ENCODE measurements around the gene FBXO4. TPM values are rescaled to one million over a fixed set of nuclear protein-coding genes. Genes with fewer than 3 reads are reported as not detected.

The FBXO4 gene
- total and polyA plus RNA-seq, 2 of the 8 experiments (the other 6 are each of a cell fraction or from before 2014, with no cell fraction given) = 0.60 to 0.88 TPM

DNA sequence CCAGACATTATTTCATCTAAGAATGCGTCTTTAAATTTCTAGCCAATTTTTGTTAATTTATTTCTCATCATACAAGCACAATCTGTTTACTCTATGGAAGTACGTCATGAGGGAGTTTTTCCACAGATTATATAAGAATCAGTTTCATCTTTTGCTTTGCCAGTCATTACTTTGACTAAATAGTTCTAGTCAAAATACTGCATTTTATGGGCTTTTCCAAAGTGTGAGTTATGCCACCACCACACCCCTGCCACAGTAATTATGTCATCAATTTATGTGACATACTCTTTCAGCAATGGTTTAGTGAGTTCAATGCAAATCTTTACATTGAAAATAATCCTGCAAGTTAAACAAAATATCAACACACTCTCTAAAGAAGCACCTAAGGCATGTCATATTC lies 18.9 kb upstream of the FBXO4 start:
- Histone ChIP-seq H2BK15ac (ENCODE audit: low read length) (no peak overlapping the region), H3K4me1 (replicated peaks in 1 of 4; ENCODE audit: control insufficient read depth in 3 of 4, insufficient read depth in 4 of 4, low read length in 3 of 4) (no peaks in the 10 kb centered on the region; a peak in 1 of 7 replicates), H2BK5ac (ENCODE audit: low read depth, low read length) (no peak overlapping the region), H3K14ac (ENCODE audit: insufficient read length) (no peak overlapping the region), H3K36me3 (ENCODE audit: control insufficient read depth in 2 of 4, insufficient read depth in 4 of 4, low read length in 3 of 4) (peaks cover 4 to 37% (median 18%) of the 10 kb centered on the region in 4 experiments; a peak in 7 of 8 replicates), H2AK5ac (ENCODE audit: low read depth, low read length) (no peak overlapping the region), H2BK12ac (ENCODE audit: low read depth, low read length) (no peak overlapping the region), H3K27ac (ENCODE audit: low read depth, low read length) (no peak overlapping the region), H3K23me2 (ENCODE audit: low read depth, low read length) (peaks cover 3% of the 10 kb centered on the region; the same call in 1 of the 2 replicates), H2BK20ac (ENCODE audit: low read length) (no peak overlapping the region), H4K8ac (ENCODE audit: extremely low read depth, insufficient read depth, low read length) (no peak overlapping the region), H2AFZ (ENCODE audit: low read length) (no peak overlapping the region), H3K4me2 (ENCODE audit: insufficient read depth in 1 of 2, low read depth in 2 of 2, low read length in 2 of 2) (no peak overlapping the region), H3K18ac (ENCODE audit: extremely low read depth, low read length) (no peak overlapping the region), H3K27me3 (replicated peaks in 1 of 4; ENCODE audit: control insufficient read depth in 3 of 4, extremely low read depth in 1 of 4, insufficient read depth in 3 of 4, low read length in 3 of 4) (no peaks in the 10 kb centered on the region; a peak in 1 of 7 replicates), H3K23ac (ENCODE audit: insufficient read length) (no peak overlapping the region), H3K4me3 (ENCODE audit: extremely low read depth in 1 of 4, insufficient read depth in 2 of 4, low read depth in 3 of 4, low read length in 4 of 4) (no peak overlapping the region), H2BK120ac (replicated peaks; ENCODE audit: low read depth, low read length) (no peak overlapping the region), H3K9ac (replicated peaks in 1 of 4; ENCODE audit: extremely low read depth in 1 of 4, low read depth in 3 of 4, low read length in 3 of 4) (no peak overlapping the region), H3K79me2 (ENCODE audit: control insufficient read depth in 1 of 2, insufficient read depth in 2 of 2, low read length in 2 of 2) (peaks cover 3 to 35% of the 10 kb centered on the region in 2 experiments), H4K20me1 (replicated peaks in 1 of 2; ENCODE audit: control insufficient read depth in 1 of 2, insufficient read depth in 2 of 2, low read length in 2 of 2) (peaks cover 0 to 2% of the 10 kb centered on the region in 2 experiments), H3K4ac (replicated peaks; ENCODE audit: insufficient read length, low read depth, low read length) (no peak overlapping the region), H3K79me1 (ENCODE audit: low read depth, low read length) (peaks cover 2% of the 10 kb centered on the region; the same call in 1 of the 2 replicates), H3K9me3 (ENCODE audit: insufficient read depth in 2 of 2, low read depth in 1 of 2, low read length in 1 of 2) (no peaks in the 10 kb centered on the region), H4K5ac (ENCODE audit: insufficient read length, low read depth, low read length) (no peak overlapping the region), H4K91ac (replicated peaks; ENCODE audit: insufficient read length, low read length) (no peak overlapping the region), H3K56ac (replicated peaks; ENCODE audit: insufficient read length, low read depth, low read length) (no peak overlapping the region)
- WGBS, 2 experiments (ENCODE audit: extremely low coverage in 1 of 2, insufficient coverage in 1 of 2, insufficient read length in 1 of 2, insufficient replicate concordance in 2 of 2, low coverage in 1 of 2, low lambda C conversion rate in 2 of 2, missing lambda C conversion rate in 1 of 2) = 92% methylated on average over 2 of the region's 2 CpGs; no CpG with 5 or more reads in 1 of the 2 experiments
- CTCF ChIA-PET (ENCODE audit: partially characterized antibody) = no interaction called here
- POLR2A ChIA-PET (ENCODE audit: partially characterized antibody) = no interaction called here
- DNase-seq (ENCODE audit: low read depth in 1 of 2, low spot score in 2 of 2) (no peak), FAIRE-seq (no peak)
- TF ChIP-seq SIRT6 (IDR thresholded peaks at IDR 0.05; ENCODE audit: low read length) = no peak
- TF ChIP-seq YY1 (IDR thresholded peaks at IDR 0.05; ENCODE audit: low read depth, low read length) = no peak
- no peak for TF ChIP-seq BCL11A (IDR thresholded peaks at IDR 0.05; ENCODE audit: low read depth in 2 of 2, low read length in 2 of 2)
- no peak for TF ChIP-seq BACH1 (IDR thresholded peaks at IDR 0.05; ENCODE audit: low read length)
- TF ChIP-seq, protein P1, sequence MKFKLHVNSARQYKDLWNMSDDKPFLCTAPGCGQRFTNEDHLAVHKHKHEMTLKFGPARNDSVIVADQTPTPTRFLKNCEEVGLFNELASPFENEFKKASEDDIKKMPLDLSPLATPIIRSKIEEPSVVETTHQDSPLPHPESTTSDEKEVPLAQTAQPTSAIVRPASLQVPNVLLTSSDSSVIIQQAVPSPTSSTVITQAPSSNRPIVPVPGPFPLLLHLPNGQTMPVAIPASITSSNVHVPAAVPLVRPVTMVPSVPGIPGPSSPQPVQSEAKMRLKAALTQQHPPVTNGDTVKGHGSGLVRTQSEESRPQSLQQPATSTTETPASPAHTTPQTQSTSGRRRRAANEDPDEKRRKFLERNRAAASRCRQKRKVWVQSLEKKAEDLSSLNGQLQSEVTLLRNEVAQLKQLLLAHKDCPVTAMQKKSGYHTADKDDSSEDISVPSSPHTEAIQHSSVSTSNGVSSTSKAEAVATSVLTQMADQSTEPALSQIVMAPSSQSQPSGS (IDR thresholded peaks at IDR 0.05; ENCODE audit: low read length) = no peak
- no peak for TF ChIP-seq MAFK (IDR thresholded peaks at IDR 0.05; ENCODE audit: low read depth, low read length)
- TF ChIP-seq TAF7 (optimal IDR thresholded peaks at IDR 0.05; ENCODE audit: borderline replicate concordance, low read depth, low read length) = no peak
- no peak for TF ChIP-seq TBP (IDR thresholded peaks at IDR 0.05; ENCODE audit: low read depth, low read length)
- no peak for TF ChIP-seq CEBPB (IDR thresholded peaks at IDR 0.05; ENCODE audit: low read depth, low read length)
- no peak for TF ChIP-seq EGR1 (IDR thresholded peaks at IDR 0.05; ENCODE audit: borderline replicate concordance, low read depth, low read length)
- TF ChIP-seq PHF8 (conservative IDR thresholded peaks at IDR 0.05; ENCODE audit: low read depth, low read length) = no peak
- no peak for TF ChIP-seq EZH2 (IDR thresholded peaks at IDR 0.05; ENCODE audit: low read depth, low read length, severe bottlenecking)

Data from H1 (cell line).